GM21360 (cell line): ENCODE data around the gene RNFT2.

Source experiments
- ATAC-seq: cut with Tn5 transposase; IDR thresholded peaks from one replicate; pipeline ENCODE4 v1.9.1; 2021; ENCODE audit warnings: mild to moderate bottlenecking, moderate library complexity; ENCODE audit not compliant: unreplicated experiment

The RNFT2 gene

GRCh38 chr12:116874324-116874995, 136.3 kb downstream of the RNFT2 start:
- no peak for ATAC-seq

DNA sequence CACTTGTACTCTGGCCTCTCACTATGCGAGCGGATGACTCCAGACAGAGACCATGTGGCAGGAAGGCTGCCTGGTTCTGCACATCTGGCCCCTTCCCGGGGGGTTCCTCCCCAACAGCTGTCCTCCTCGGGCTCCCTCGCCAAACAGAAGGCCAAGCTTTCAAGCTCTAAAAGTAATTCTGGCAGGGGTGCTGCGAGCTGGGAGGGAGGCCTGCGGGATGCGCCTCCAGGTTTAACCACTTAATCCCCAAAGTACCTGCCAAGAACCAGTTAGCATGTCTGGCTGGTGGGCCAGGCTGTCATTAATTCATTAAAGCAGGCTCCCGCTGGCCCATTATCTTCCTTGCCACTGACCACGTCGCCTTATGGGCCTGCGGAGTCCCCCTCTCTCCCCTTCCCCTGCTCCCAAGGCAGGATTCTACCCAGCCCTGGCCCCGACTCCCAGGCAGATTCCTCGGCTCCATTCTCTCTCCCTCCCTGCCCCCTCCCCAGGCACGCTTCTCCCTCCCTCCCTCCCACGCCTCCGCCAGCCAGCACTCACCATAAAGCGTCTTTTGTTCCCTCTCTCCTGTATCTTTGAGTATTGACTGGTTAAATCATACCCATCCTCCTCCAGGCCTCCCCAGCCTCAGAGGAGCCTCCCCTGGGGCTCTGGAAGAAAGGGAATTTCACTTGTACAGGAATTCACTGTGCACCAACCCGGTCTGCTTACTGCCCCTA, 138.2 kb downstream of the RNFT2 start:
- no peak for ATAC-seq

DNA sequence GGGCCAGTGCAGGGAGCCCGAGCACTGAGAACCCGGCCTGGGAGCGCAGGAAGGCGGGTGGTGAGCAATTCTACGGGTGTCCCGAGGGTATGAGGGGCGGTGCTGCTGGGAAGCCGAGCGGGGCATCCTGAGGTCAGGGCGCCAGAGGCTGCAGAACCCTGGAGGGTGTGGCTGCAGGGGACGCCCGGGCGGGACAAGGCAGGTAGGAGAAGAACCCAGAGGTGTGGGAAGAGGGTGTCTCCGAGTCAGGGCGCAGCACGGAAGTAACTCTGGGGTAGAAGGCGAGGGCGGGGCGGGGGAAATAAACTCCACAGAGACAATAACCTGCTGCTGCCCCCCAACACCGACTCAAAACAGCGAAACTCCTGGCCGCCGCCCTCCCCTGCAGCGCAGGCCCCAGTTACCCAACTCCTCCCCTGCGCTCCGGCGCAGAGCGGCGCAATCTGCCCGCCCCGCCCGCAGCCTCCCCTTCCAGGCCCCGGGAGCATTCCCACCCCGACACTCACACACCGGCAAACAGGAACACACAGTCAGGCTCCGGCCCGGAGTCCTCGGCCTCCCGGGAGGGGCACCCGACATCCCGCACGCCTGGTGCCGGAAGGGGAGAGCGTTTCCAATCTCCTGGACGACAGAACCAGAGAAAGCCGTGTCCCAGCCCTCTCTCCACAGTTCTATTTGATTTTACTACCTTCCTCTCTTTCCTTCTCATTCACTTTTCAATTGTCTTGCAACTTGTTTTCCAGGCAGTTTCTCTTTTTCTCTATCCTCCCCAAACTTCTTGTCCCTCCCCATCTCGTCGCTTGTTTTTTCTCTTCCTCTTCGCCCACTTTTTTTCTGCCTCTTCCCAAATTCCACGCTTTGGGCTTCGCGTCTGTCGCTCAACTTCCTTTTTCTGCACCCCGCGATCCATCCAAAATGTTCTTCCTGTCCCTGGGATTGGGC, 140.7 kb downstream of the RNFT2 start:
- no peak for ATAC-seq

DNA sequence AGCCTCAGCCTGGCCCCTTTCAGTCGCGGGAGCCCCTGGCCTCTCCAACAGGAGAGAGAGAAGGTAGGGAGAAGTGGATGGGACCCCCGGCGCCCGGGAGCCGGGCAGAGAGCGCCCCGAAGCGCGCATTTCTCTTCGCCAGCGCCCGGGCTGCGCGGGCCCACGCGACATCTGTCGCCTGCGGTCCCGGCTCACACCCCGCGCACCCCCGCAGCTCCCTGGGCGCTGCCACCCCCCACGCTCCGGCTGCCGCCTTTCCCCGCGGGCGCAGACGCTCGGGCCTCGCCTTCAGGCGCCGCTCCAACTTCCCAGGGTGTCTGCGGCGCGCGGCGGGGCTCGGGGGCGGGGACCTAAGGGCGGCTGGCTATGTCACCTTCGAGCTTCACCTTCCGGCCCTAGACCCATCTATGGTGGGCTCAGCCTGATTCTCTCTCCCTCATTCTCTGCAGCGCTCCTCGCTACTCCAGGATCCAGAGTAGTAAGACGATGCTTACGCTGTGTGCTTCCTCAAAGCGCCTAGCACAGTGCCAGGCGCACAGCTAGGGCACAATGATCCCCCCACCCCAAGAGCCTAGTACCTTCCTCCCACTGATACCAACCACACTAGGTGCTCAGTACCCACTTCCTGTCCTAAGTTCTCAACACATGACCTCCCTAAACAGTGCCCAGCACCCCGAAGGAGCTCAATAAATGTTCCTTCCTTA, 141.5 kb downstream of the RNFT2 start:
- ATAC-seq: no peak

DNA sequence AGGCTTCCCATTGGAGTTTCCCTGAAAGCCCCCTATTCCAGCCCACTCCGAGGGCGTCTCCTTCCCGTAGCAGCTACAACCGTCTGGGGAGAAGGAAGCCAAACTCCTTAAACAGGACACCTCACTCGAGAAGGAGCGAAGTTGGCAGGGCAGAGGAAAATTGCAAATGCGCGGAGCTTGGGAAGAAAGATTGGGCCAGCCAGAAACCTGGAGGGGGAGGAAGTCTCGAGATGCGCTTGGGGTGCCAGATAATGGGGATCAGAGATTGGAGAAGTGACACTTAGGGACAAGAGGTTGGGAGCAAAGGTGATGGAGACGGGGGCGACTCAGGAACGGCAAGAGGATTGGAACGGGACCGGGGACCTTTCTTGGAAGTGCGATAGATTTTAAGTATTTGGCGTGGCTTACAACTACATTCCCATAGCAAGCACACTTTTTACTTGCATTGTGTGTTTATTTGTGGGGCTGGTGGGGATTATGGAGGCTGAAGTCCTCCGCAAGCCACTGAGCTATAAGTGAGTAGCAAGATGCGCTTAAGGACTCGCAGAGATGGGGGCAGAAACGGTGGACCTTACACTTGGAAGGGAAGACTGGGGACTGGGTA, 142.2 kb downstream of the RNFT2 start:
- no peak for ATAC-seq

DNA sequence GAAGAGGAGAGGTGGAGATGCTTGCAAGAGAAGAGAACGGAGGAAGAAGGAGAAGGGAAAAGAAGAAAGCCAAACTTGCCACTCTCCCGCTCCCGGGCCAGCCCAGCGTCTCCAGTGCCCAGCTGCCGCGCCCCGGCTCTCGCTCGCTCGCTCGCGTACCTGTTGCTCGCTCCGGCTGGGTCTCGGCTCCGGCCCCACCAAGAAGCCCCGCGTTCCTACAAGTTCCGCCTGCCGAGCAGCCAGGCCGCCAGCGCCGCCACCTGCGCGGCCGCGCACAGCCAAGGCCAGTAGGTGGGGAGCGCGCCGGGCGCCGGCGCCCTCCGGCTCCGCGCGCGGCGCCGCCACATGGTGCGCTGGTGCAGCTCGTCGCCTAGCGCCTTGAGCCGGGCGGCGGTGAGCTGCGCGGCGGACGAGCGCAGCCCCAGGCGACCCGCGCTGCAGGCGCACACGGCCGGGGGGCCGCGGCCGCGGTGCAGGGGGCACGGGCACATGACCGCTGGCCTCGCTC, 142.8 kb downstream of the RNFT2 start:
- ATAC-seq: no peak

DNA sequence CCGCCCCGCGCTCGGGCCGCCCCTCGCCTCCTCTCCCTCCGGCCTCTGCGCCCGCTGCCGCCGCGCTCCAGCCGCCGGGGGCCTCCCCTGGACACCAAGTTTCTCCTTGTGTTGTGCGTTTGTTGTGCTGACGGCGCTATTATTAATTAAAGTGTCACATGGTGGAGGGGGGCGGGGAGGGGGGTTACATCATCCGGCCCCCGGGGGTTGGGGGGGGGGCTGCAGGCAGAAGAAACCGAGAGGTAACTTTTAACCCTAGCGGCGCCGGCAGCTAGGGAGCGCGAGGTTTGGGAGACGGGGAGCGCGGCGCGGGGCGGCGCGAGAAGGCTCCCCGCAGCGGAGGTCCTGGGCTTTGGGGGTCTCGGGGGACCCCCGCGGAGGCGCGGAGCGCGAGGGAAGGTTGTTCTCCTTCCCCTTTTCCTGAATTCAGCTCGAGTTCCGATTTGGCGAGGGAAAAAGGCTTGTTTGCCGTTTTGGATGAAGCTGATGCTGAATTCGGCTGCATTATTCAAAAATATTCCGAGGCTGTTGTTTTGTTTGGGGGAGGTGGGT, 143.3 kb downstream of the RNFT2 start, which contains the start of gene HRK:
Gene HRK, minus strand, starts transcription at position 117 of the 552 bp plus-strand sequence. CDS start 134 bp downstream, outside the sequence.
- ATAC-seq: no peak

GRCh38 chr12:116881877-116882507, 143.9 kb downstream of the RNFT2 start:
- no peak for ATAC-seq

GRCh38 chr12:116882742-116883141, 144.6 kb downstream of the RNFT2 start:
- no peak for ATAC-seq

- ATAC-seq: no peak
Measured at GRCh38 chr12:116884871-116885270, 146.8 kb downstream of the RNFT2 start.

DNA sequence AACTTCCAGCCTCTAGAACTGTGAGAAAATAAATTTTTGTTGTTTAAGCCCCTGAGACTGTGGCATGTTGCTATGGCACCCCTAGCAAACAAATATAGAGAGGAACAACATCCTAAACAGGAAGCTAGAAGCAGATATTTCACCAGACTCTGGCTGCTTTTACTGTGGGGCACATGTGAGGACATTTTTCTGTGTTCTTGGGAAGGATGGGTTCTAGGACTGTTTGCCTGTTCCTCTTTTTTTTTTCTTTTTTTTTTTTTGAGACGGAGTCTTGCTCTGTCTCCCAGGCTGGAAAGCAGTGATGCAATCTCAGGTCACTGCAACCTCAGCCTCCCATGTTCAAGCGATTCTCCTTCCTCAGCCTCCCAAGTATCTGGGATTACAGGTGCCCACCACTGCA, 147.4 kb downstream of the RNFT2 start:
- ATAC-seq: no peak

DNA sequence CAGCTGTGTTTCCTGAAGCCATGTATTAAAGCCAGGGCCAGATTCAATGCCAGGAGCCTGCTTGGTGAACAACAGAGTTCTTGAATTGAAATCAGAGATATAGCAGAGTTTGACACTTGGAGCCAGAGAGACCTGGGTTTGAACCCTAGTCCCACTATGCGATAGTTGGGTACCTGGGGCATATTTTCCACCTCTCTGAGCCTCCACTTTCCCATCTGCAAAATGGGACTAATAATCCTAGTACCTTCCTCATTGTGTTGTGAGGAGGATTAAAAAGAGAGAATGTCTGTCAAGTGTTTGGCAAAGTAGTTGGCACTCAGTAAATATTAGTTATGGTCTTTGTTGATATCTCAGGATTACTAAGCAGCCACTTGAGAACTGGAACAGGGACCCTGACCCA, 149.1 kb downstream of the RNFT2 start:
- ATAC-seq: no peak

DNA sequence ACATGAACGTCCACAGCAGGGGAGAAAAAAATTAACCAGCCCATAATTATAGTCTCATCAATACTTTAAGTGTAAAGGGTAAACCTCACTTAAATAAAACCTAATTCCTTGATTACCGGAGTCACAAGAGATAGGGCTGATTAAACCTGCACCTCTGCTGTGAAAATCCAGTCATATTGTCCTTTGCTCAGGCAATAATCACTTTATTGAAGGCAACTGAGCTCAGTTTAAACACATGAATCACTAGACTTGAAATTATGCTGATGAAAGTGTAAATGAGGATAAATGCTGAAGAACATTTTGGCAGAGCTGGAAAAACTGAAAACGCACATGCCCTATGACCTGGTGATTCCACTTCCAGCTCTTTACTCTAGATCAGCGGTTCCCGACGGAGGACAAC, 149.8 kb downstream of the RNFT2 start:
- no peak for ATAC-seq

DNA sequence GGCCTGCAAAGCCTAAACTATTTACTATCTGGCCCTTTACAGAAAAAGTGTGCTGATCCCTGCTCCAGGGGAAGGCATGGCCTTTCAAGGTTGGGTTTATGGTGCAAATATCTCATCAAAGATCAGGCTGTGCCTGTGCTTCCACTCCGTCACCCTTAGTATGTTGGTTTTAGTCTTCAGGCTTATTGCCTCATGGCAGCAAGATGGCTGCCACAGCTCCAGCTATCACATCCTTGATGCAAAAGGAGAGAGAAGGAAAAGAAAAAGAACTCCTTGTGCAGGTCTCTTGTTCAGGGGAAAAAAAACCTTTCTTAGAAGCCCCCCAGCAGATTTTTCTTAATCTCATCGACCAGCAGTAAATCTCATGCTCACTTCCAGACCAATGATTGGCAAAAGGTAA, 152.2 kb downstream of the RNFT2 start:
- no peak for ATAC-seq

DNA sequence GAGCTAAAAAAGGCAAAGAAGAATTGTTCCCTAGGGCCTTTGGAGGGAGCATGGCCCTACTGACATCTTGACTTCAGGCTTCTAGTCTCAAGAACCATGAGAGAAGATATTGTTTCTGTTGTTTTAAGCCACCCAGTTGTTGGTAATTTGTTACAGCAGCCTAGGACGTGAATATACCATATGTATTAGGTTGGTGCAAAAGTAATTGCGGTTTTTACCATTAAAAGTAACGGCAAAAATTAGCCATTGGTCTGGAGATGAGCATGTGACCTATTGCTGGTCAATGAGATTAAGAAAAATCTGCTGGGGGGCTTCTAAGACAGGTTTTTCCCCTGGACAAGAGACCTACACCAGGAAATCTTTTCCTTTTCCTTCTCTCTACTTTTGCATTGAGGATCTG, 152.9 kb downstream of the RNFT2 start:
- no peak for ATAC-seq

GRCh38 chr12:116892349-116893140, 154.4 kb downstream of the RNFT2 start:
- ATAC-seq: no peak

- ATAC-seq: no peak
Measured at GRCh38 chr12:116894913-116895312, 156.8 kb downstream of the RNFT2 start.

- ATAC-seq: no peak
Measured at GRCh38 chr12:116896411-116896924, 158.4 kb downstream of the RNFT2 start.
